Endothelial cell of umbilical vein (primary cell): Measurements from ENCODE around the gene PPP4R3B.

Experiments
- POLR2A ChIP-seq: IDR thresholded peaks from 2 replicates; pipeline ENCODE4 v1.6.1; 2012; ENCODE audit warnings: low read depth, mild to moderate bottlenecking, control low read depth, low read length
- TF ChIP-seq, protein P1 (sequence below), 2 donors: IDR thresholded peaks; 1 replicate in 1 of 2; 2 replicates in 1 of 2; pipeline ENCODE4 v1.5.1; 2011; ENCODE audit warnings: low read length in 2 of 2, mild to moderate bottlenecking in 2 of 2, moderate library complexity in 2 of 2, control low read depth in 1 of 2, inconsistent platforms in 1 of 2, low read depth in 1 of 2; ENCODE audit not compliant: insufficient read depth in 1 of 2; ENCODE audit errors: extremely low read depth in 1 of 2

DNA sequence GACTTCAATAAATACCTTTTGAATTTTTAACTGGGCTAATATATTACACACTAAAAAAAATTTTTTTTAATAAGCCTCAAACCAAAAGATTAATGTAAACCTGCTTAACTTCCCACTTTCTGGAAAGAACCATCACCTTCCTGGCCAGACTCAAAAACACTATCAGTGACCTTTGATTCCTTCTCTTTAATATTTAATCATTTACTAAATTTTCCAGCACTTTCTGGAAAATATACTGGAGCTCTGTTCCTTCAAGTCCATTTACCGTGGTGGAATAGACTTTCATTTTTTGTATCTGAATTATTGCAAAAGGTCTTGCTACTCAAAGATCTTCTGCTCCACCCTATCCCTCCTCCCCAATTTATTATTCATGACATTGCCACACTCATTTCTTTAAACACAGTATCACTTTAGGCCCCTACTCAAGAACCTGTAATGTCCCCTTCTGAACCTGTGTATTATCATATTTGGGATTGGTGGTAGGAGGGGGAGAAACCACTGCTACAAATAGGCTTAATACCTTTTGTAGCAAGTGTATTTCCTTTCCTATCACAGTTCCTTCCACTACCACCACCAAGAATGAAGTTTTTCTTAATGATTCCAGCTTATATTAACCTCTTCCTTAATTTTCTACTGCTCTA lies 7.4 kb downstream of the PPP4R3B start:
- TF ChIP-seq, protein P1, sequence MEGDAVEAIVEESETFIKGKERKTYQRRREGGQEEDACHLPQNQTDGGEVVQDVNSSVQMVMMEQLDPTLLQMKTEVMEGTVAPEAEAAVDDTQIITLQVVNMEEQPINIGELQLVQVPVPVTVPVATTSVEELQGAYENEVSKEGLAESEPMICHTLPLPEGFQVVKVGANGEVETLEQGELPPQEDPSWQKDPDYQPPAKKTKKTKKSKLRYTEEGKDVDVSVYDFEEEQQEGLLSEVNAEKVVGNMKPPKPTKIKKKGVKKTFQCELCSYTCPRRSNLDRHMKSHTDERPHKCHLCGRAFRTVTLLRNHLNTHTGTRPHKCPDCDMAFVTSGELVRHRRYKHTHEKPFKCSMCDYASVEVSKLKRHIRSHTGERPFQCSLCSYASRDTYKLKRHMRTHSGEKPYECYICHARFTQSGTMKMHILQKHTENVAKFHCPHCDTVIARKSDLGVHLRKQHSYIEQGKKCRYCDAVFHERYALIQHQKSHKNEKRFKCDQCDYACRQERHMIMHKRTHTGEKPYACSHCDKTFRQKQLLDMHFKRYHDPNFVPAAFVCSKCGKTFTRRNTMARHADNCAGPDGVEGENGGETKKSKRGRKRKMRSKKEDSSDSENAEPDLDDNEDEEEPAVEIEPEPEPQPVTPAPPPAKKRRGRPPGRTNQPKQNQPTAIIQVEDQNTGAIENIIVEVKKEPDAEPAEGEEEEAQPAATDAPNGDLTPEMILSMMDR (IDR thresholded peaks at IDR 0.05; ENCODE audit: extremely low read depth in 1 of 2, insufficient read depth in 1 of 2, low read depth in 1 of 2, low read length in 2 of 2), result no peak
- TF ChIP-seq POLR2A, result no peak
